22Rv1 (cell line): Measurements from ENCODE around the gene TJAP1.
A peak's percentile ranks its signal among the peaks of the same experiment; 100 is the strongest.
"Not testable (repeated sequence)": the region's sequence is repeated elsewhere in the genome, so short reads cannot be mapped to it uniquely, and the experiment has no call there.

Experiments
- H3K27ac ChIP-seq: fragments of 450-650 bp; 2 replicates; pipeline ENCODE4 v1.5.1; 2017
- ZFX ChIP-seq: fragments of 450-650 bp; IDR thresholded peaks from 2 replicates; pipeline ENCODE4 v1.6.1; 2017; ENCODE audit warnings: antibody characterized with exemption, borderline replicate concordance
- TF ChIP-seq, protein P1 (sequence below): fragments of 450-650 bp; IDR thresholded peaks from 2 replicates; pipeline ENCODE4 v1.5.1; 2017; ENCODE audit warnings: mild to moderate bottlenecking

The TJAP1 gene

GRCh38 chr6:43497689-43498088 lies 20.3 kb downstream of the TJAP1 start:
- H3K27ac ChIP-seq: no peak overlapping the region
- no peak for TF ChIP-seq ZFX
- TF ChIP-seq, protein P1, sequence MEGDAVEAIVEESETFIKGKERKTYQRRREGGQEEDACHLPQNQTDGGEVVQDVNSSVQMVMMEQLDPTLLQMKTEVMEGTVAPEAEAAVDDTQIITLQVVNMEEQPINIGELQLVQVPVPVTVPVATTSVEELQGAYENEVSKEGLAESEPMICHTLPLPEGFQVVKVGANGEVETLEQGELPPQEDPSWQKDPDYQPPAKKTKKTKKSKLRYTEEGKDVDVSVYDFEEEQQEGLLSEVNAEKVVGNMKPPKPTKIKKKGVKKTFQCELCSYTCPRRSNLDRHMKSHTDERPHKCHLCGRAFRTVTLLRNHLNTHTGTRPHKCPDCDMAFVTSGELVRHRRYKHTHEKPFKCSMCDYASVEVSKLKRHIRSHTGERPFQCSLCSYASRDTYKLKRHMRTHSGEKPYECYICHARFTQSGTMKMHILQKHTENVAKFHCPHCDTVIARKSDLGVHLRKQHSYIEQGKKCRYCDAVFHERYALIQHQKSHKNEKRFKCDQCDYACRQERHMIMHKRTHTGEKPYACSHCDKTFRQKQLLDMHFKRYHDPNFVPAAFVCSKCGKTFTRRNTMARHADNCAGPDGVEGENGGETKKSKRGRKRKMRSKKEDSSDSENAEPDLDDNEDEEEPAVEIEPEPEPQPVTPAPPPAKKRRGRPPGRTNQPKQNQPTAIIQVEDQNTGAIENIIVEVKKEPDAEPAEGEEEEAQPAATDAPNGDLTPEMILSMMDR: no peak

GRCh38 chr6:43498291-43498690 lies 20.9 kb downstream of the TJAP1 start:
- not testable (repeated sequence) for H3K27ac ChIP-seq

DNA sequence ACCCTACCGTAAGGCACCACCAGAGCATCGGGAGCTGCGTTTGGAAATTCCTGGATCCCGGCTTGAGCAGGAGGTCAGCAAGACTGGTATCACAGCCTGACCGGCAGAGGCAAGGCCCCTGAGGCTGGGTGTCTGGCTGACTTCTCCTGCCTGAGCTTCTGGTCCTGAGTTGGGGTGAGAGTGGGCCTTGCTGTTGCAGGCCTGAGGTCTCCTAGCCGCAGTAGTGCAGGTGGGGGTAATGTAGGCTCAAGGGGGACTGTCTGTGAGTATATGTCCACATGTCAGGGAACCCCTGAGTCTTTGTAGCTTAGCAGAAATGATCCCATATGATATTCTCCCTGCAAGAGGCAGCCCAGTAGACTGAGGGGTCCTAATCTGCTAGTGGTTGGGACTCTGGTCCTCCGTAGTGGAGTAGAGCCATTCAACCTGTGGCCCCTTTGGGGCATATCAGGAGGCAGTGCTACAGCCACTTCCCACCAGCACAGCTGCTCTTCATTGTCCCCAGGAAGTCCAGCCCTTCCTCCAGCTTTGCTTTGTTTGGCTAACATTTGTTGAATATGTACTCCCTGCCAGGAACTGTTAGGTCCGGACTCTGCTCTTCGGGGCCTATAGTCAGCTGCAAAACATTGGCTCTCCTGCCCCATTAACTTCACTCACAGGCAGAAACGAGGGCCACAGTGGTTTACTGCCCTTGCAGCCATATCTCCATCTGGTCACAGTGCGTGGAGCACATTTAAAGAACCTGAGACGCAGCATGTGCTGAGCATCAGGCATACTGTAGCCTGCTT lies 21.9 kb downstream of the TJAP1 start:
- H3K27ac ChIP-seq: no peak overlapping the region
- TF ChIP-seq, protein P1: no peak
- TF ChIP-seq ZFX: no peak

- H3K27ac ChIP-seq: no peak overlapping the region
- TF ChIP-seq, protein P1: no peak
- TF ChIP-seq ZFX: no peak
These were observed 23.6 kb downstream of the TJAP1 start for GRCh38 chr6:43500921-43501320.

- H3K27ac ChIP-seq: no peak overlapping the region
- TF ChIP-seq, protein P1: no peak
- TF ChIP-seq ZFX: no peak
These were observed 25.3 kb downstream of the TJAP1 start for GRCh38 chr6:43502666-43503065.

DNA sequence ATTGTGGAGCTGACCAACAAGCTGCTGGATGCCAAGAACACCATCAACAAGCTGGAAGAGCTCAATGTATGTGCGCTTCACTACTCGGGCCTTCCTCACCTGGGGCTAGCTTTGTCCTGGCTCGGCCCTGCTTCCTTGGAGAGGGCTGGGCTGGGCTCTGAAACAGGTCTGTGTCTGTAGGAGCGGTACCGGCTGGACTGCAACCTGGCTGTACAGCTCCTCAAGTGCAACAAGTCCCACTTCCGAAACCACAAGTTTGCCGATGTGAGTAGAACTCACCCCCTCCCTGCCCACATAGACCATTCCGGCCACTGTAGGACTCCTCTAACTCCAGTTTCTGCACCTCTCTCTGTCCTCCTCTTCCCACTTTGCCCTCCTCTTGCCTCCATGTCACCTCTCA lies 26.1 kb downstream of the TJAP1 start:
- H3K27ac ChIP-seq: no peak overlapping the region
- TF ChIP-seq ZFX: no peak
- TF ChIP-seq, protein P1: no peak

DNA sequence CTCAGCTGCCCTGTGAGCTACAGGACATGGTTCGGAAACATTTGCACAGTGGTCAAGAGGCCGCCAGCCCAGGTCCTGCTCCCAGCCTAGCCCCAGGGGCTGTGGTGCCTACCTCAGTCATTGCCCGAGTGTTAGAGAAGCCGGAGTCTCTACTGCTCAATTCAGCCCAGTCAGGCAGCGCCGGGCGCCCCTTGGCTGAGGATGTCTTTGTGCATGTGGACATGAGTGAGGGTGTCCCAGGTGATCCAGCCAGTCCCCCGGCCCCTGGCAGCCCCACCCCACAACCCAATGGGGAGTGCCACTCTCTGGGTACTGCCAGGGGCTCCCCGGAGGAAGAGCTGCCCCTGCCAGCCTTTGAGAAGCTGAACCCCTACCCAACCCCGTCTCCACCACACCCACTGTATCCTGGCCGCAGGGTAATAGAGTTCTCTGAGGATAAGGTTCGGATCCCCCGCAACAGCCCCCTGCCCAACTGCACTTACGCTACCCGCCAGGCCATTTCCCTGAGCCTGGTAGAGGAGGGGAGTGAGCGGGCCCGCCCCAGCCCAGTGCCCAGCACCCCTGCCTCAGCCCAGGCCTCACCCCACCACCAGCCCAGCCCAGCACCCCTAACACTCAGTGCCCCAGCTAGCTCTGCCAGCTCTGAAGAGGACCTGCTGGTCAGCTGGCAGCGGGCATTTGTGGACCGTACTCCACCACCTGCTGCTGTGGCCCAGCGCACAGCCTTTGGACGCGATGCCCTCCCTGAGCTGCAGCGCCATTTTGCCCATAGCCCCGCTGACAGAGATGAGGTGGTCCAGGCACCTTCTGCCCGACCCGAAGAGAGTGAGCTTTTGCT lies 27.6 kb downstream of the TJAP1 start:
- no peak overlapping the region for H3K27ac ChIP-seq
- TF ChIP-seq ZFX: no peak

DNA sequence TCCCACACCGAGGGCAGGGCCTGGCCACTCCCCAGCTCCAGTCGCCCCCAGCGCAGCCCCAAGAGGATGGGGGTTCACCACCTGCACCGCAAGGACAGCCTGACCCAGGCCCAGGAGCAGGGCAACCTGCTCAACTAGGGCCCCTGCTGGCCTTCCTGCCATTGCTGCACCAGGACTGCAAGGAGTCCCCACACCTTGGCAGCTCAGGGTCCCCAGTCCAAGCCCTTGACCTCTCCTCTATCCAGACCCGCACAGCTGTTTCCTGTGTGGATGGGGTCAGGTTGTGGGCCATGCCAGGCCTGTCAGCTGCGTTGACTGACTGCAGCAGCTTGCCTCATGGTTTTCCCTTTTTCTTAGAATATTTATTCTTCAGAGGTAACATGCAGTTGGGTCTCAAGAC lies 28.3 kb downstream of the TJAP1 start:
- H3K27ac ChIP-seq: peak overlapping the region; percentile 34; the same call in 1 of the 2 replicates
- no peak for TF ChIP-seq ZFX
- TF ChIP-seq, protein P1: no peak
